GM18511 (cell line): Measurements from ENCODE around the gene AXIN2.
A peak's percentile ranks its signal among the peaks of the same experiment; 100 is the strongest.

ENCODE experiments used
- ATAC-seq: cut with Tn5 transposase; IDR thresholded peaks from one replicate; pipeline ENCODE4 v1.9.1; 2021; ENCODE audit warnings: mild to moderate bottlenecking, moderate library complexity; ENCODE audit not compliant: unreplicated experiment

The AXIN2 gene

GRCh38 chr17:65561452-65562205 is at the start of gene AXIN2:
TSS of gene AXIN2 (minus strand) at chr17:65561648. CDS start at chr17:65558620, 3,028 bp downstream.
- ATAC-seq, result peak; percentile 93

GRCh38 chr17:65609749-65610148 is 48.3 kb upstream of the AXIN2 start:
- ATAC-seq, result no peak

- no peak for ATAC-seq
Observed at GRCh38 chr17:65609286-65609685, 47.8 kb upstream of the AXIN2 start.

- no peak for ATAC-seq
Observed at GRCh38 chr17:65604070-65604469, 42.6 kb upstream of the AXIN2 start.

GRCh38 chr17:65601881-65602280 is 40.4 kb upstream of the AXIN2 start:
- no peak for ATAC-seq

GRCh38 chr17:65601145-65601544 is 39.7 kb upstream of the AXIN2 start:
- no peak for ATAC-seq

GRCh38 chr17:65600518-65600917 is 39.1 kb upstream of the AXIN2 start:
- no peak for ATAC-seq

GRCh38 chr17:65599650-65600049 is 38.2 kb upstream of the AXIN2 start:
- no peak for ATAC-seq

GRCh38 chr17:65598746-65599145 is 37.3 kb upstream of the AXIN2 start:
- no peak for ATAC-seq

GRCh38 chr17:65595071-65595656 is 33.7 kb upstream of the AXIN2 start:
- ATAC-seq, result no peak

GRCh38 chr17:65593855-65594845 is 32.7 kb upstream of the AXIN2 start:
- no peak for ATAC-seq

- no peak for ATAC-seq
Observed at GRCh38 chr17:65593092-65593854, 31.8 kb upstream of the AXIN2 start.

GRCh38 chr17:65592125-65592965 is 30.9 kb upstream of the AXIN2 start:
- ATAC-seq, result no peak

- no peak for ATAC-seq
Observed at GRCh38 chr17:65589321-65589720, 27.9 kb upstream of the AXIN2 start.

- no peak for ATAC-seq
Observed at GRCh38 chr17:65588181-65588808, 26.8 kb upstream of the AXIN2 start.

GRCh38 chr17:65587534-65588180 is 26.2 kb upstream of the AXIN2 start:
- no peak for ATAC-seq

GRCh38 chr17:65586899-65587298 is 25.5 kb upstream of the AXIN2 start:
- ATAC-seq, result no peak

- no peak for ATAC-seq
Observed at GRCh38 chr17:65584604-65585521, 23.4 kb upstream of the AXIN2 start.
